K562 (cell line): ENCODE results near the gene FERMT3. TPM values are rescaled to one million over a fixed set of nuclear protein-coding genes. Genes with fewer than 3 reads are reported as not detected.

Source experiments
- BCOR ChIP-seq: fragments of 450-650 bp; IDR thresholded peaks from 2 replicates; pipeline ENCODE4 v1.6.1; 2016
- BHLHE40 ChIP-seq: IDR thresholded peaks from 2 replicates; pipeline ENCODE4 v1.6.1; 2011; ENCODE audit warnings: low read length, improper control_type of control experiment
- CEBPG ChIP-seq, 3 experiments: fragments of 200-800 bp in 1 of 3; sonication (Bioruptor generic) in 1 of 3; sonication (generic) in 1 of 3; formaldehyde crosslinking in 1 of 3; IDR thresholded peaks in 2 of 3; conservative IDR thresholded peaks in 1 of 3; 2 replicates each; pipeline versions ENCODE4 v1.6.1 to v1.8.0; 2016 to 2022; ENCODE audit warnings: missing compliant biosample characterization in 2 of 3, missing genetic modification characterization in 2 of 3, mild to moderate bottlenecking in 1 of 3, missing genetic modification reagents in 1 of 3
- DPF2 ChIP-seq: fragments of 450-650 bp; IDR thresholded peaks from 2 replicates; pipeline ENCODE4 v1.6.1; 2016
- ID3 ChIP-seq, 2 experiments: fragments of 250-450 bp in 1 of 2; fragments of 450-650 bp in 1 of 2; sonication (Bioruptor Pico) in 1 of 2; IDR thresholded peaks; 2 replicates each; pipeline versions ENCODE4 v1.6.1 to v1.8.0; 2016 to 2021; ENCODE audit warnings: mild to moderate bottlenecking in 2 of 2, moderate library complexity in 2 of 2, missing compliant biosample characterization in 1 of 2, missing genetic modification characterization in 1 of 2
- KAT7 ChIP-seq: sonication (generic); formaldehyde crosslinking; IDR thresholded peaks from 2 replicates; pipeline ENCODE4 v1.8.0; 2022; ENCODE audit warnings: missing genetic modification reagents, mild to moderate bottlenecking, borderline replicate concordance
- L3MBTL2 ChIP-seq: fragments of 450-650 bp; IDR thresholded peaks from 2 replicates; pipeline ENCODE4 v1.6.1; 2016; ENCODE audit warnings: mild to moderate bottlenecking, moderate library complexity
- MTA2 ChIP-seq: fragments of 450-650 bp; IDR thresholded peaks from 2 replicates; pipeline ENCODE4 v1.6.1; 2016; ENCODE audit warnings: low read depth
- NBN ChIP-seq: fragments of 450-650 bp; IDR thresholded peaks from 2 replicates; pipeline ENCODE4 v1.6.1; 2016; ENCODE audit warnings: low read depth, mild to moderate bottlenecking
- PHB ChIP-seq: fragments of 250-450 bp; sonication (Bioruptor Pico); IDR thresholded peaks from 2 replicates; pipeline ENCODE4 v1.5.0; 2021
- PHB2 ChIP-seq: fragments of 450-650 bp; IDR thresholded peaks from 2 replicates; pipeline ENCODE4 v1.6.1; 2017; ENCODE audit warnings: low read depth
- POLR2H ChIP-seq: IDR thresholded peaks from 2 replicates; pipeline ENCODE4 v1.6.1; 2016; ENCODE audit warnings: missing genetic modification characterization, low read depth, mild to moderate bottlenecking, control low read depth, missing compliant biosample characterization, moderate library complexity
- PTTG1 ChIP-seq: fragments of 450-650 bp; IDR thresholded peaks from 2 replicates; pipeline ENCODE4 v1.6.1; 2016; ENCODE audit warnings: low read depth, mild to moderate bottlenecking, missing genetic modification characterization, missing compliant biosample characterization
- PURB ChIP-seq: sonication (generic); formaldehyde crosslinking; IDR thresholded peaks from 2 replicates; pipeline ENCODE4 v1.9.0; 2021; ENCODE audit warnings: low read depth, mild to moderate bottlenecking, missing genetic modification reagents
- RAD21 ChIP-seq, 2 experiments: fragments of 250-450 bp in 1 of 2; fragments of 450-650 bp in 1 of 2; sonication (Bioruptor Pico) in 1 of 2; formaldehyde crosslinking in 1 of 2; IDR thresholded peaks in 1 of 2; conservative IDR thresholded peaks in 1 of 2; 2 replicates each; pipeline versions ENCODE4 v1.4.0 to v1.8.0; 2020 to 2022; ENCODE audit warnings: mild to moderate bottlenecking in 2 of 2, moderate library complexity in 1 of 2
- RAD51 ChIP-seq: fragments of 450-650 bp; IDR thresholded peaks from 2 replicates; pipeline ENCODE4 v1.7.1; 2016; ENCODE audit warnings: low read depth, mild to moderate bottlenecking, borderline replicate concordance
- RFX5 ChIP-seq: IDR thresholded peaks from 2 replicates; pipeline ENCODE4 v1.6.1; 2011; ENCODE audit warnings: low read depth, mild to moderate bottlenecking, improper control_type of control experiment, low read length
- SAFB ChIP-seq: fragments of 200-400 bp; formaldehyde crosslinking; IDR thresholded peaks from 2 replicates; pipeline ENCODE4 v1.6.1; 2017; ENCODE audit warnings: low read depth, low read length, borderline replicate concordance
- SMAD1 ChIP-seq: fragments of 150-350 bp; IDR thresholded peaks from 2 replicates; pipeline ENCODE4 v1.6.1; 2014; ENCODE audit warnings: low read length, low read depth; ENCODE audit not compliant: partially characterized antibody
- SOX6 ChIP-seq: fragments of 450-650 bp; IDR thresholded peaks from 2 replicates; pipeline ENCODE4 v1.6.1; 2014; ENCODE audit warnings: mild to moderate bottlenecking
- SRF ChIP-seq, 2 experiments: fragments of 250-450, 450-650 bp in 1 of 2; sonication (Bioruptor Pico) in 1 of 2; sonication (generic) in 1 of 2; formaldehyde crosslinking; IDR thresholded peaks; 2 replicates each; pipeline versions ENCODE4 v1.5.0 to v1.5.1; 2020 to 2022; ENCODE audit warnings: mild to moderate bottlenecking in 1 of 2, missing genetic modification reagents in 1 of 2
- SUPT5H ChIP-seq: fragments of 450-650 bp; IDR thresholded peaks from 2 replicates; pipeline ENCODE4 v1.6.1; 2016
- THRA ChIP-seq: fragments of 450-650 bp; IDR thresholded peaks from 2 replicates; pipeline ENCODE4 v1.6.1; 2017; ENCODE audit warnings: mild to moderate bottlenecking, moderate library complexity
- USF1 ChIP-seq: sonication (generic); formaldehyde crosslinking; IDR thresholded peaks from 2 replicates; pipeline ENCODE4 v1.9.0; 2022; ENCODE audit warnings: mild to moderate bottlenecking, missing genetic modification reagents
- ZBTB1 ChIP-seq: sonication (generic); formaldehyde crosslinking; IDR thresholded peaks from 2 replicates; pipeline ENCODE4 v1.8.1; 2023; ENCODE audit warnings: missing genetic modification reagents, low read depth, mild to moderate bottlenecking, borderline replicate concordance
- ZFP1 ChIP-seq: fragments of 450-650 bp; formaldehyde crosslinking; IDR thresholded peaks from 2 replicates; pipeline ENCODE4 v1.4.0; 2020; ENCODE audit warnings: mild to moderate bottlenecking, mixed read lengths
- ZKSCAN8 ChIP-seq: fragments of 200-800 bp; sonication (Bioruptor generic); IDR thresholded peaks from 2 replicates; pipeline ENCODE4 v1.6.1; 2016; ENCODE audit warnings: missing genetic modification characterization, missing compliant biosample characterization
- ZNF41 ChIP-seq: fragments of 250-450 bp; sonication (Bioruptor Pico); conservative IDR thresholded peaks from 2 replicates; pipeline ENCODE4 v1.4.0; 2020; ENCODE audit warnings: mild to moderate bottlenecking
- ZNF589 ChIP-seq: fragments of 200-800 bp; sonication (Bioruptor generic); IDR thresholded peaks from 2 replicates; pipeline ENCODE4 v1.6.1; 2016; ENCODE audit warnings: low read depth, missing genetic modification characterization, missing compliant biosample characterization
- polyA plus RNA-seq, 8 experiments: library from polyadenylated mRNA; depleted of rRNA in 4 of 8; stranded (reverse) in 5 of 8; unstranded in 3 of 8; fragments of >200 nt; fragmentation: Nextera tagmentation in 2 of 8; fragmentation: Illumina TruSeq in 1 of 8; extraction: Ambion mirVana in 2 of 8; extraction: Trizol in 1 of 8; gene quantifications; 2 replicates each; pipeline versions ENCODE4 v1.2.1 to v1.2.3, GENCODE V29; 2011 to 2014; ENCODE audit warnings: inconsistent platforms in 1 of 8, missing spikeins in 1 of 8
- total RNA-seq, 7 experiments: library from RNA; depleted of rRNA in 6 of 7; stranded (reverse); fragments of >200 nt in 6 of 7; fragmentation: Illumina TruSeq in 2 of 7; extraction: Trizol in 2 of 7; gene quantifications; 2 replicates each; pipeline versions ENCODE4 v1.2.1 to v1.2.3, GENCODE V29; 2011 to 2021; ENCODE audit warnings: low replicate concordance in 1 of 7

Gene FERMT3
- total and polyA plus RNA-seq, 9 of the 15 experiments (the other 6 are each of a cell fraction or from before 2014, with no cell fraction given) = 3.2 to 275 (median 79.7) TPM

GRCh38 chr11:64185175-64185692 is 21.3 kb upstream of the FERMT3 start (continued):
- no peak for TF ChIP-seq PHB2
- TF ChIP-seq PTTG1 = no peak
- TF ChIP-seq PHB (CRISPR knock-in tag) = 0 out of 2 replicates have a peak, but pooled peaks have one; percentile 79
- TF ChIP-seq ZKSCAN8 = no peak
- 0 out of 2 replicates have a peak, but pooled peaks have one; percentile 29 for TF ChIP-seq ZFP1 (CRISPR knock-in tag)
- TF ChIP-seq KAT7 = no peak; the same call in 1 of the 2 replicates
- peak; percentile 70 for TF ChIP-seq BCOR
- TF ChIP-seq ID3 (CRISPR knock-in tag; IDR thresholded peaks at IDR 0.05) = no peak
- TF ChIP-seq ID3 (tag; IDR thresholded peaks at IDR 0.05) = peak; percentile 73; the same call in 1 of the 2 replicates
- no peak for TF ChIP-seq SRF (CRISPR knock-in tag; IDR thresholded peaks at IDR 0.05)
- peak; percentile 97 for TF ChIP-seq USF1 (CRISPR knock-in tag)
- no peak for TF ChIP-seq THRA
- peak; percentile 97 for TF ChIP-seq SUPT5H
- peak; percentile 94 for TF ChIP-seq RAD51
- no peak for TF ChIP-seq SAFB
- peak; percentile 88 for TF ChIP-seq SMAD1
- no peak for TF ChIP-seq RFX5
- TF ChIP-seq ZNF589 (CRISPR knock-in tag) = no peak
- peak; percentile 98 for TF ChIP-seq L3MBTL2
- no peak for TF ChIP-seq CEBPG (CRISPR knock-in tag; IDR thresholded peaks at IDR 0.05)
- no peak for TF ChIP-seq CEBPG (tag; conservative IDR thresholded peaks at IDR 0.05 in 1 of 2, IDR thresholded peaks at IDR 0.05 in 1 of 2)
- TF ChIP-seq ZNF41 (CRISPR knock-in tag) = peak; percentile 55; the same call in 1 of the 2 replicates
- TF ChIP-seq NBN = 0 out of 2 replicates have a peak, but pooled peaks have one; percentile 49
- peak; percentile 17; the same call in 1 of the 2 replicates for TF ChIP-seq DPF2
- TF ChIP-seq SOX6 = peak; percentile 53
- peak; percentile 97 for TF ChIP-seq POLR2H (tag)
- TF ChIP-seq ZBTB1 (CRISPR knock-in tag) = peak; percentile 12; the same call in 1 of the 2 replicates
- peak; percentile 83 for TF ChIP-seq BHLHE40
- peak in 1 of 2 experiments; percentile 19; a peak in 1 of 4 replicates for TF ChIP-seq RAD21 (CRISPR knock-in tag; conservative IDR thresholded peaks at IDR 0.05 in 1 of 2, IDR thresholded peaks at IDR 0.05 in 1 of 2)
- TF ChIP-seq MTA2 = no peak
- TF ChIP-seq PURB = no peak
